ENCODE data around the gene ANKRD12. TPM values are rescaled to one million over a fixed set of nuclear protein-coding genes. Genes with fewer than 3 reads are reported as not detected.

ANKRD12 gene
- total RNA-seq, 6 donors from 2014 or later, result 32.8 to 80.7 (median 65.6) TPM

- H3K9me3 ChIP-seq, result no peaks in the 10 kb centered on the region
- WGBS, 2 donors, result 30 to 34% methylated on average over 4 of the region's 4 CpGs
- no peaks in the 10 kb centered on the region for H3K36me3 ChIP-seq
- no peak overlapping the region for H3K27ac ChIP-seq
- no peaks in the 10 kb centered on the region for H3K27me3 ChIP-seq
- no peak for ATAC-seq (ENCODE audit: low FRiP score in 2 of 2)
- H3K4me3 ChIP-seq, result no peak overlapping the region
- no peak for DNase-seq
- H3K4me1 ChIP-seq, result peaks cover 0 to 5% (median 0%) of the 10 kb centered on the region in 4 donors
- no peak for TF ChIP-seq EP300 (IDR thresholded peaks at IDR 0.05)
- TF ChIP-seq CTCF (IDR thresholded peaks at IDR 0.05), result no peak
- no peak for TF ChIP-seq POLR2A (IDR thresholded peaks at IDR 0.05)
- no peak for TF ChIP-seq POLR2AphosphoS5 (IDR thresholded peaks at IDR 0.05)
Observed at GRCh38 chr18:9321017-9321452, 184.5 kb downstream of the ANKRD12 start.

DNA sequence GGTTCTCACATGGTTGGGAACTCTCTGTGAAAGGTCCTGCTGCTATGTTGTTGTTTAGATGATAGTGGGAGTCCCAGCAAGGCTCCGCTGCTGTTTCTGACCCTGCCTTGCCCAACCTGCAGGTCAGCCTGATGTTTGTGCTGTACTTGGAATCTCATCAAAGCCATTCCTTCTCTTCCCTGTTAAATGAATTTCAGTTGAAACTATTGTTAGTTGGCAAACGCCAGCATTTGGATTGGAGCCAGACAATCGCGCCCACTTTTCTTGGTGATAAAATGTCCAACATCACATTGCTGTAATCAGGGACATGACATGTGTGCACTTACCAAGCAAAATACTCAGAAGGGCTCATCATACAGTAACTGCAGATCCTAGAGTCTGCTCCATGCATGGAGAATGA lies 185.2 kb downstream of the ANKRD12 start:
- Histone ChIP-seq H3K9me3 (no peaks in the 10 kb centered on the region), H3K27me3 (no peaks in the 10 kb centered on the region), H3K4me3 (no peak overlapping the region), H3K36me3 (no peaks in the 10 kb centered on the region), H3K4me1 (peaks cover 0 to 5% (median 0%) of the 10 kb centered on the region in 4 donors), H3K27ac (no peak overlapping the region)
- no peak for TF ChIP-seq EP300 (IDR thresholded peaks at IDR 0.05)
- no peak for TF ChIP-seq POLR2AphosphoS5 (IDR thresholded peaks at IDR 0.05)
- no peak for TF ChIP-seq POLR2A (IDR thresholded peaks at IDR 0.05)
- TF ChIP-seq CTCF (IDR thresholded peaks at IDR 0.05), result no peak
- DNase-seq, result no peak
- 45 to 53% methylated on average over 4 of the region's 4 CpGs for WGBS, 2 donors
- no peak for ATAC-seq (ENCODE audit: low FRiP score in 2 of 2)

DNA sequence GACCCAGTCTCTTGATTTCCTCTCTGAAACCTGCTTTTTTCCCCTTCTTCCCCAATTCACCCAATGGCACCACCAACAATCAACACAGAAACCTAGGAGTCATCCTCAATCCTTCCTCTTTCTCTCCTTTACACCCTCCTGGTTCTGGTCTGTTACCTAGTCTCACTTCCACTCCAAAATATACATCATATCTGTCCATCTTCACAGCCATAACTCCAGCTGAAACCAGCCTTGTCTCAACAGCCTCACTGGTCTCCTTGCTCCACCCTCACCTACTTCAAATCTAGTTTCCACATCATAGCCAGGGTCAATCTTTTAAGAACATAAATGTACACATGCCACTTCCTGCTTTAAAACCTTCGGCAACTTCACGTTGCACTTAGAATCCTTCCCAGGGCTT lies 186.2 kb downstream of the ANKRD12 start:
- no peaks in the 10 kb centered on the region for H3K27me3 ChIP-seq
- ATAC-seq (ENCODE audit: low FRiP score in 2 of 2) (no peak), DNase-seq (no peak)
- H3K36me3 ChIP-seq, result no peaks in the 10 kb centered on the region
- H3K4me1 ChIP-seq, result peaks cover 0 to 5% (median 0%) of the 10 kb centered on the region in 4 donors
- no peaks in the 10 kb centered on the region for H3K9me3 ChIP-seq
- H3K27ac ChIP-seq, result no peak overlapping the region
- TF ChIP-seq EP300 (IDR thresholded peaks at IDR 0.05), result no peak
- TF ChIP-seq CTCF (IDR thresholded peaks at IDR 0.05), result no peak
- TF ChIP-seq POLR2A (IDR thresholded peaks at IDR 0.05), result no peak
- no peak for TF ChIP-seq POLR2AphosphoS5 (IDR thresholded peaks at IDR 0.05)
- no peak overlapping the region for H3K4me3 ChIP-seq
- WGBS, 2 donors, result 39 to 43% methylated on average over 2 of the region's 2 CpGs

DNA sequence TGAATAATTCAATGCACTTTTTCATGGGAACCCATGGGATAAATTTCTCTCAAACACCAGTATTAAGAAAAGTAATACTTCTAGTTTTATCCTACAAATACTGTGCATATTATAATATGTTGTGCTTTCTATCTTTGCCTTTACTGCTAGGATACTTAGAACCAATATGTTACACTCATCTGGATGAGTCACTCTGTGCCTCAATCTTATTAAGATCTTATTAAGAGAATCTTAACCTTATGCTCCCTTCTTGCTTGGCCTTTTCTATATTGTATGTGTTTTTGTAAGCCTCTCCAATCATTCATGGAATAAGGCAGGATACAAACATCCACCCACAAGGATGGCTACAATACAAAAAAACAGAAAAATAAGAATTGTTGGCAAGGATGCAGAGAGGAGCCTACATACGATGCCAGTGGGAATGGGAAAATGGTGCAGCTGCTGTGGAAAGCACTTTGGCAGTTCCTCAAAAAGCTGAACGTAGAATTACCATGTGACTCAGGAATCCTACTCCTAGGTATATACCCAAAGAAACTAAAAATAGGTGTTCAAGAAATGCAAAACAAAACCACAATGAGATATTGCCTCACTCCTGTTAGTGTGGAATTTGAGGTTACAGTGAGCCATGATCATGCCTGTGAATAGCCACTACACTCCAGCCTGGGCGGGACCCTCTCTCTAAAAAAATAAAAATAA lies 187.3 kb downstream of the ANKRD12 start:
- no peak for DNase-seq
- Histone ChIP-seq H3K36me3 (no peaks in the 10 kb centered on the region), H3K4me1 (peaks cover 0 to 5% (median 0%) of the 10 kb centered on the region in 4 donors), H3K4me3 (no peak overlapping the region), H3K27me3 (no peaks in the 10 kb centered on the region), H3K9me3 (peaks cover 0 to 7% (median 2%) of the 10 kb centered on the region in 4 donors), H3K27ac (no peak overlapping the region)
- TF ChIP-seq POLR2AphosphoS5 (IDR thresholded peaks at IDR 0.05) (no peak), EP300 (IDR thresholded peaks at IDR 0.05) (no peak), CTCF (IDR thresholded peaks at IDR 0.05) (no peak), POLR2A (IDR thresholded peaks at IDR 0.05) (no peak)
- WGBS, 2 donors, result 64 to 66% methylated on average over 3 of the region's 3 CpGs
- ATAC-seq (ENCODE audit: low FRiP score in 2 of 2), result no peak

GRCh38 chr18:9325716-9326115 lies 189.1 kb downstream of the ANKRD12 start:
- peaks cover 0 to 5% (median 0%) of the 10 kb centered on the region in 4 donors for H3K4me1 ChIP-seq
- no peaks in the 10 kb centered on the region for H3K36me3 ChIP-seq
- 75 to 82% methylated on average over 2 of the region's 2 CpGs for WGBS, 2 donors
- H3K27ac ChIP-seq, result no peak overlapping the region
- TF ChIP-seq POLR2AphosphoS5 (IDR thresholded peaks at IDR 0.05), result no peak
- TF ChIP-seq CTCF (IDR thresholded peaks at IDR 0.05), result no peak
- TF ChIP-seq EP300 (IDR thresholded peaks at IDR 0.05), result no peak
- no peaks in the 10 kb centered on the region for H3K27me3 ChIP-seq
- peaks cover 0 to 7% (median 2%) of the 10 kb centered on the region in 4 donors for H3K9me3 ChIP-seq
- ATAC-seq (ENCODE audit: low FRiP score in 2 of 2) (no peak), DNase-seq (no peak)
- H3K4me3 ChIP-seq, result no peak overlapping the region

Measured in upper lobe of left lung (tissue), 6 donors.